NT2/D1 (cell line): ENCODE measurements around the gene CAPZA2.

Experiments
- SUZ12 ChIP-seq: IDR thresholded peaks from 2 replicates; pipeline ENCODE4 v1.6.1; 2011; ENCODE audit not compliant: insufficient read length, insufficient read depth; ENCODE audit errors: extremely low read depth
- ZNF274 ChIP-seq: IDR thresholded peaks from 2 replicates; pipeline ENCODE4 v1.6.1; 2011; ENCODE audit warnings: mild to moderate bottlenecking, low read depth, low read length

DNA sequence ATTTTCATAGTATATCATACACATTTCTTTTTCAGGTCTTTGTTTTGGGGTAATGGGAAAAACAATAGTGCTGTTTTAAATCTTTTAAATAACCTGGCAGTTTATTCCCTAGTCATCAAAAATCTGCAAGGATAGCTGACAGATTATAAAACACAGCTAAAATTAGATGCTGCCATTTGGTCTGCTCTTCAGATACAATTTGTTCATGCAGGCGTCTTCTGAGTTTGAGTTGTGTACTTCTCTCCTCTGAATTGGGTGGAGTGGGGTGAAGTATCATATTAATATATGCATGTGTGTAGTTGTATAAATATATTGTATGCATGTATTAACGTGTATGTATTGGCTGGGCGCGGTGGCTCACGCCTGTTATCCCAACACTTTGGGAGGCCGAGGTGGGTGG is 48.0 kb downstream of the CAPZA2 start:
- TF ChIP-seq SUZ12 (no peak), ZNF274 (no peak)
